GM18909 (cell line): ENCODE results near the gene ACTR5.
A peak's percentile ranks its signal among the peaks of the same experiment; 100 is the strongest.
"Not testable (repeated sequence)": the region's sequence is repeated elsewhere in the genome, so short reads cannot be mapped to it uniquely, and the experiment has no call there.

Experiments
- ATAC-seq: cut with Tn5 transposase; IDR thresholded peaks from one replicate; pipeline ENCODE4 v1.9.1; 2021; ENCODE audit warnings: mild to moderate bottlenecking; ENCODE audit not compliant: unreplicated experiment, poor library complexity

Gene ACTR5

DNA sequence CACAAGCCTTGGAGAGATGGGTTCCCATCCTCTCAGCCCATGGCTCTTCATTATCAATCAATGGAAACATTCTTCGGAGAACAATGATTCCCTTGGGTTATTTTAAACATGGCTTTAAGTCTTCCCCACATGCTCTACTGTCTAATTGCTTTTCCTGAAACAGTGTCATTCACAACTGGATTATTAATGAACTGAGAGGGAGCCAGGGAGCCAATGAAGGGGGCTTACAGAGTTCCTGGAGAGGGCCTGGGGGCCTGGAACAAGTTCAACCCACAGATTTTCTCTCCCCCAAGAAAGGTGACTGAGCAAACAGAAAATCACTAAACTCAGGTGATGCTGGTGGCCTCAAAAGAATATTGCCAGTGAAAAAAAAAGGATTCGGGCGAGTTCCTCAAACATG, 56.0 kb downstream of the ACTR5 start:
- ATAC-seq: no peak

DNA sequence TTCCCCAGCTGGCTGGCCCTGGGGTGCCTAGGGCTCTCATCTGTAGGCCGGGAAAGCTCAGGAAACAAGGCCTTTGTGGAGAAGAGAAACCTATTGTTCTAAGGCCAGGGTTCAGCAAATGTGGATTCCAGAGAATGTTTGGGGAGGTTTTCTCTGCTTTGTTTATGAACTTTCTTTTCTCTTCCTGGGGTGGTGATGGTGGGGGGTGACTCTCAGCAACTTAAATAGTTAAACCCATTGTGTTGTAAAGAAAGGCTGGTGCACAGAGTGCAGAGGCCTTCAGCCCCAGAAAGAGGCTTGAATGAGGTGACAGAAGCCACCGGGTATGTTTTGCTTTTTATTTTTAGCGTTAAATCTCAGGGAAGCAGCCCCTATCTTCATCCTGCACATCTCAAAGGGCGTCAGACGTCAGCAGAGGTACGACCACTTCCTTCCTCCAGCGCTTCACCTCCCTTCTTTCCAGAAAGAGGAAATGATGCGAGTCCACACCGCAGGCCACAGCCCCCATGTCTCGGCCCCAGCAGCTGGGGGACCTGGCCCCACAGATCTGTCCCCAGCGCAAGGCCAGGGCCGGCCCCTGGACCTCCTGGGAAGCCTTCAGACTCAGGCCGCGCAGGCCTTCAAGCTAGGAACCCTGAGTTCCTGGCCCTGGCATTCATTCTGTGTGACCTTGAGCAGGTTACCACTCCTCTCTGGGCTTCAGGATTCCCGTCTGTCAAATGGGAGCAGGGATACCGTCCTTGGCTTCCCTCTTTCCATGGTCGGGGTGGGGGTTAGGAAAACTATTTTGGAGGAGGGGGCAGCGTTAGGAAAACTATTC, 56.6 kb downstream of the ACTR5 start:
- ATAC-seq: peak; percentile 44

DNA sequence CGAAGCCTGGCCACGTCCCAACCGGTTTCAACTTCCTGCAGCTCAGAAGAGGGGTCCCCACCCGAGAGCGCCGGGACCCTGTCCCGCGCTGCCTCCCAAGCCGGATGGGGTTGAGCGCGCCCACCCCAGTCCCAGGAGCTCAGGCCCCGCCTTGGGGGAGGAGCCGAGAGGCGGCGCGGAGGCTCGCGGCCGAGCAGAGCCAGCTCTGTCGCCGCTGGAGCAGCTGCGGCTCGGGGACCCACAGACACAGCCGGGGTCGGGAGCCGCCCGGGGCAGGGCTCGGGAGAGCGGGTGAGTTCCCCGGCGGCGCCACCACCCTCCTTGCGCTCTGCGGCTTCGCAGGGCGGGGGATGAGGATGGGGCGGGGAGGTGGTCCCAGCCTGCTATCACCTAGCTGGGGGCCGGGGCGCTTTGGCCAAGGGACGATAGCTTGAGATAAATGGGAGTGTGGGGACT, 57.3 kb downstream of the ACTR5 start, which contains the start of gene PPP1R16B:
PPP1R16B (plus strand) TSS at position 196 of the 456 bp plus-strand sequence. CDS start 30,229 bp downstream, outside the sequence.
- ATAC-seq: peak; percentile 67

DNA sequence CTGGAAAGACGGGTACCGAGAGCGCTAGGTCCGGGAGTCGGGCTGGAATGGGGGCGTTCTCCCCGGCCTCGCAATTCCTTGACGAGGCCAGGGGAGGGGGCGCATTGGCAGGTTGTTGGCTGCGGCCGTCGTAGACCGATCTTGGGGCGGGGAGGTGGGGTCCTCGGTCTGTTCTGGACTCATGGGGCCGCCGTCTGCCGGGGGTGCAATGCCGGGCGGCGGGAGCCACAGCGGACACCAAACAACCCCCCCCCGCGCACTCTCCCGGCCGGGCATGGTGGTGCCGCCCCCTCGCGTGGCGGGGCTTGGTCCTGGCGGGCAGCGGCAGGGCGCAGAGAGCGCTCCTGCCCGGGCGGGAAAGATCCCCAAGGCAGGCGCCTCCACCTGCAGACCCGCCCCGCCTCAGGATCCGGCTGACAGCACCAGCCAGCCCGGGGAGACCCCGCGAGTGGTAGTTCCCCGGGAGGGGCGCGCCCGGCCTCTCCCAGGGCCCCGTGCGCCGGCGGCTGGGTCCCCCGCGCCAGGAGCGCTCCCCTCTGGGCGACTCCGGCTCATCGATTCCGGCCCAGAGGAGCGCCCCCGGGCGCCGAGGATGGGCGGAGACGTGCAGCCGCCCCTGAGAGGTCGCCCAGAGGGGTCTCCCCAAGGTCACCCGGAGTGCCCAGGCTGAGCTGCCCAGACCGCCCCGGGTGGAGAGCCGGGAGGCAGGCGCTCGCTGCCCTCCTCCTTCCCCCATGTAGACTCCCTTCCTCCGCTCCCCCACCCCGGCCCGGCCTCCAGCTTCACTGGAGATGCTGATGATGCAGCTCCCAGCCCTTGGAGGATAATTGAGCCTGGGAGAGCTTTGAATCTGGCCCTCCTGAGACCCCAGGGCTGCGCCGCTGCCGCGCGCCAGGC, 57.9 kb downstream of the ACTR5 start:
- ATAC-seq: peak; percentile 28

DNA sequence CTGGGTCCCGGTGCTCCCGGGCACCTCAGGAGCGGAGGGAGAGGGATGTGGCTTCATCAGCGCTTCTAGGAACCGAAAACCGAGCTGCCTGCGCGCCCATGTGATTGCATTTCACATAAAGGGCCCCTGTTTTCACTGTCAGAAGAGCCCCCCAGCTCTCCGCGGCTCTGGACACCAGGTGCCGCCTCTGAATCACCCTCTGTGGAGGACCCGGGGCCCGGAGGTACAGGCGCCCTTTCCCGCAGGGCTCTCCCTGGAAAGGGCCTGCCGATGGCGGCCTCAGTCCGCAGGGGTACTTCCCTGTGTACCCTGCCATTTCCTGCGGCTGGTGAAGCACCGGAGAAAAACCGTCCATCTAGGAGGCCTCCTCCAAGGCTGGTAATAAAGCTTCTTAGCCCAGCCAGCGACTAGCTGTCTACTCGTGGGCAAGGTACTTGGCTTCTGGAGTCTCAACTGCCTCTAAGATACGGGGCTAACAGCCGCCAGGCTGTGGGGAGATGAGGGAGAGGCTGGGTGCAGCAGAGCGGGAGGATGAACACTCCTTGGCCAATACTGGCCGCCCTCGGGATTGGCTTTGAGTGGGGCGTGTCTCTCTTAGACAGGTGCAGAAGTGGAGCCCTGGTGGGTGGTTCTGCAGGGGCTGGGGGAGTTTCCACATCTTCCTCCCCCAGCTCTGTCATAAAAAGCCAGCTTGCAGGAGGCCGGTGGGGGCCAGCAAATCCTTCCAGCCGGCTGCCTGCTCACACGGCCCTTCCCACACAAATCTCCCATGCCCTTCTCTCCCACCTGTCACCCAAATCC, 58.8 kb downstream of the ACTR5 start:
- ATAC-seq: no peak

- no peak for ATAC-seq
These were observed 61.7 kb downstream of the ACTR5 start for GRCh38 chr20:38809942-38810341.

DNA sequence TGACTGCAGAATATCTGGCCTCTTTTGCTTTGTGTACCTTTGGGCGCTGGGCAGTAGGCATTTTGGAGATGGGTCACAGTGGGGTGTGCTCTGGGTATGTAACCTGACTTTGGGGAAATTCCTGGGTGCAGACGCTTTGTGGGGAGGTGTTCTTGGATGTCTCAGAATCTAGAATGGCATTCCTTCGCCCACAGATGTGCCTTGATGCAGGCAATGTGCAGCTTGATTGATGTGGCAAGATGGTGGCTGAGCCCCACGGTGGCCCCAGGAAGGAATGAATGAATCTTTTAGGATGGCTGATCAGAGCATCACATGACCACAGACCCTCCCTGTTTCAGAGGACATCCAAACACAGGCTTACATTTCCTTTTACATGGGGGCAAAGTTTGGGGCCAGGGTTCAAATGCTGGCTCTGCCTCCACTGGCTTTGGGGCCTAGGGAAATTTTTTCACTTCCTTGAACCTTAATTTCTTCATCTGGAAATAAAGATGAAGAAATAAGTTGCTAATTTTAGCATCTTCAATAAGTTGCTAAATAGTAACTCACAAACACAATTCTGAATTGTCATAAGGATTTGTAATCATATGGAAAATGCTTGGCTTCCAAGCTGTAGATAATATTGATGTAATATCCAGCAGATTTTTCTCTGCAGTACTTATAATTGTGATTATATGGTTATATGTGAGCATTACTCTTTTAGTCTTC, 62.8 kb downstream of the ACTR5 start:
- no peak for ATAC-seq

- ATAC-seq: no peak
These were observed 63.5 kb downstream of the ACTR5 start for GRCh38 chr20:38811769-38812168.

GRCh38 chr20:38812182-38812581, 63.9 kb downstream of the ACTR5 start:
- no peak for ATAC-seq

DNA sequence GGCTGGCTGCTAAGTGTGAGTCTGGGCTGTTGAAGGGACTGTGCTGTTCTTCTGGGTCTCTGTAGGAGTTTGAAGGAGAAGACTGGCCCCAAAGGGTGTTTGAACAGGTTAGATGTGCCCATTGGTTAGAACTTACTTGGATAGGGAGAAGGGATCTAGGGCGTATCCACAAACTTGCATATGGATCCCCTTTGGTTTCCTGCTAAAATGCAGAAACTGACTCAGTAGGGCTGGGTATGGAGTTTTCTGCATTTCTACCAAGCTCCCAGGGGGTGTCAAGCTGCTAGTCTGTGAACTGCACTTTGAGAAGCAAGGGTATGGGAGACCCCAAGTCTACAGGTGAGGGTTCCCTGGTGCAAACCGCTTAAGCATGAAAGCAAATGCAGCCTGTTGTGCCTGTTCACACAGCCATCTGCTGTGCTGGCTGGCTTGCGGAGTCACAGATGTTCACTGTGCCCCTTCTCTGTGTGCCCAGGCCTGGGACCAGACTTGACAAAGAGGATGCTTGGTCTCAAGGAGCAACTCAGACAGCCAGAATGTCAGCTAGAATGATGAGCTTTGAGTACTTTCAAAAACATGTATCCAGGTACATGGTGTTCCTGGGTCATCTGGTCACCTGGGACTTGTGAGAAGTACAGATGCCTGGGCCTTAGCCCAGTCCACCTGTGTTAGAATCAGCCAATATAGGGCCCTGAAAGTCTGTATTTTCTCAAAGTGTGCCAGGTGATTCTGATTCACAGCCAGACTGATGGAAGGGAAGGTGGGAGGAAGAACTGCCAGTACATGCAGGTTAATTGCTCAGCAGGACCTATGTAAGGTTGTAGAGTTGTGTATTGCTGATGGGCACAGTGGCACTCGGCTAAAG, 64.7 kb downstream of the ACTR5 start:
- no peak for ATAC-seq

DNA sequence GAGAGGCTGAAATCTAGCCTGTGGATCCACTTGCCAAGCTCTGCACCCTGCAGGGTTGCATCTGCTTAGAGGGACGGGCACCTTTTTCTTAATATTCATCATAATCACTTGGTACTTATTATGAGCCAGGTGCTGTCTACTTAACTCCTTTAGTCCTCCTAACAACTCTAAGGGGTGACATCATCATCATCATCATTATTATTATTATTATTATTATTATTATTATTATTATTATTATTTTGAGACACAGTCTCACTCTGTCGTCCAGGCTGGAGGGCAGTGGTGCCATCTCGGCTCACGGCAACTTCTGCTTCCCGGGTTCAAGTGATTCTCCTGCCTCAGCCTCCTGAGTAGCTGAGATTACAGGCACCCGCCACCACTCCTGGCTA, 65.3 kb downstream of the ACTR5 start:
- ATAC-seq: not testable (repeated sequence)

DNA sequence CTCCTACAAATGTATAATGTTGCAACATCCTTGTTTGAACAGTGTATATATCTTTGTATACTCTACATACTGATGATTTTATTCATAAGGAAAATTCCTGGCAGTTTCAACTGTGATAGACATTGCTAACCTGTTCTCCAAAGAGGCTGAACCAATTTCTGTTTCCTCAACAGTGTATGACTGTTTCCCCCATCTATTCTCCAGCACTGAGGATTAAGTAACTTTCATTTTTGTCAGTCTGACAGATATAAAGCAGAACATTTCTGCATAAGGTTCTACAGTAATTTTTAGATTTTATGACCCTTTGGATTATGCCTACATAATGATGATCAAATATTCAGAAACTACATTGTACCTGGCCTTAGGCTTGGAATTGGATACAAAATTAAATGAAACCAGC, 67.2 kb downstream of the ACTR5 start:
- no peak for ATAC-seq

DNA sequence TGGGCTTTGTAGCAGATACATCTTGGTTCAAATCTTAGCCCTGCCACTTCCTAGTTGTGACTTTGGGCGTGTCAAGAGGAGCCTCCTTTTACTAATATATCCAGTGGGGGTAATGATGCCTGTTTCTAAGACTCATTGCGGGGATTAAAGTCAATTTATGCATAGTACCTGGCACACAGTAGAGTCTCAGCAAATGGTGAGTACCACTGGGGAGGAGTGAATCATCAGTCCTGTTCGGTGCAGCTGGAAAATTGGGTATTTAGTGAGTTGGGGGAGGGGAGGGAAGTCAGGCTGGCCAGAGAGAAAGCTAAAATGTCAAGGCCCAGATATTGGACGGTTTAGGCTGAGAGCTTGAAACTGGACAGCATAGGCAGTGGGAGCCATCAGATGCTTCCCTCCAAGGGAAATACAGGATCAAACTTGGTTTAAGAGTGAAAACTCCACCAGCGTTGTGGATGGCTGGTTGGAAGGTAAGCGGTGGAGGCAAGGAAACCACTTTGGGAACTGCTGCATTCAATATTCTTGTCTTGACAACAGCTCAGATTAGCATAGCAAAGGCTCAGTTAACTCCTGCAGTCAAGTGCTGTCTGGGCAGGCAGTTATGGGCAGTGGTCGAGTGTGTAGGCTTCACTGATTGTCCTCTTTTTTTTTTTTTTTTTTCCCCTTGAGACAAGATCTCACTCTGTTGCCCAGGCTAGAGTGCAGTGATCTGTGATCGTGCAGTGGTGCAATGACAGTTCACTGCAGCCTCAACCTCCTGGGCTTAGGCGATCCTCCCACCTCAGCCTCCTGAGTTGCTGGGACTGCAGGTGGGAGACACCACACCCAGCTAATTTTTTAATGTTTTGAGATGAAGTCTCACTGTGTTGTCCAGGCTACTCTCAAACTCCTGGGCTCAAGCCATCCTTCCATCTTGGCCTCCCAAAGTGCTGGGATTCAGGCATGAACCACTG, 70.1 kb downstream of the ACTR5 start:
- no peak for ATAC-seq
